Occipital lobe (tissue), 2 donors: ENCODE data around the gene THEMIS. TPM values are rescaled to one million over a fixed set of nuclear protein-coding genes. Genes with fewer than 3 reads are reported as not detected.
"Not testable (repeated sequence)": the region's sequence is repeated elsewhere in the genome, so short reads cannot be mapped to it uniquely, and the experiment has no call there.

Experiments
- DNase-seq: peaks from one replicate; lab custom pipeline; 2025; lab: John Stamatoyannopoulos, UW
- total RNA-seq: library from RNA; depleted of rRNA; stranded (reverse); fragments of >200 nt; gene quantifications from one replicate; pipeline ENCODE4 v1.2.3, GENCODE V29; 2014

The THEMIS gene
- 0.62 TPM for total RNA-seq

GRCh38 chr6:127900935-127901334, at the start of gene THEMIS:
TSS of gene THEMIS (minus strand) at chr6:127901058. CDS start at chr6:127900932, 126 bp downstream.
- no peak for DNase-seq

GRCh38 chr6:127949251-127949650, 48.4 kb upstream of the THEMIS start:
- DNase-seq: no peak

- no peak for DNase-seq
Measured at GRCh38 chr6:127946388-127946787, 45.5 kb upstream of the THEMIS start.

GRCh38 chr6:127945434-127946097, 44.7 kb upstream of the THEMIS start:
- DNase-seq: no peak

GRCh38 chr6:127941228-127941627, 40.4 kb upstream of the THEMIS start:
- no peak for DNase-seq

GRCh38 chr6:127939442-127940066, 38.7 kb upstream of the THEMIS start:
- DNase-seq: no peak

- no peak for DNase-seq
Measured at GRCh38 chr6:127938701-127939100, 37.8 kb upstream of the THEMIS start.

GRCh38 chr6:127937747-127938146, 36.9 kb upstream of the THEMIS start:
- no peak for DNase-seq

GRCh38 chr6:127937102-127937501, 36.2 kb upstream of the THEMIS start:
- no peak for DNase-seq

- DNase-seq: no peak
Measured at GRCh38 chr6:127934956-127935355, 34.1 kb upstream of the THEMIS start.

- DNase-seq: no peak
Measured at GRCh38 chr6:127933852-127934840, 33.3 kb upstream of the THEMIS start.

GRCh38 chr6:127933137-127933536, 32.3 kb upstream of the THEMIS start:
- DNase-seq: no peak

GRCh38 chr6:127932708-127933107, 31.9 kb upstream of the THEMIS start:
- no peak for DNase-seq

GRCh38 chr6:127926441-127926840, 25.6 kb upstream of the THEMIS start:
- DNase-seq: not testable (repeated sequence)

GRCh38 chr6:127924440-127924839, 23.6 kb upstream of the THEMIS start:
- no peak for DNase-seq

GRCh38 chr6:127924031-127924430, 23.2 kb upstream of the THEMIS start:
- no peak for DNase-seq

GRCh38 chr6:127923135-127923534, 22.3 kb upstream of the THEMIS start:
- DNase-seq: no peak

GRCh38 chr6:127921982-127922381, 21.1 kb upstream of the THEMIS start:
- no peak for DNase-seq

GRCh38 chr6:127920804-127921203, 19.9 kb upstream of the THEMIS start:
- DNase-seq: no peak

- DNase-seq: no peak
Measured at GRCh38 chr6:127918506-127919427, 17.9 kb upstream of the THEMIS start.

GRCh38 chr6:127917766-127918165, 16.9 kb upstream of the THEMIS start:
- no peak for DNase-seq
